GM19035 (cell line): ENCODE results near the gene MAT1A.
"Not testable (repeated sequence)": the region's sequence is repeated elsewhere in the genome, so short reads cannot be mapped to it uniquely, and the experiment has no call there.

ENCODE experiments used
- ATAC-seq: cut with Tn5 transposase; IDR thresholded peaks from one replicate; pipeline ENCODE4 v1.9.1; 2021; ENCODE audit not compliant: unreplicated experiment

Gene MAT1A

DNA sequence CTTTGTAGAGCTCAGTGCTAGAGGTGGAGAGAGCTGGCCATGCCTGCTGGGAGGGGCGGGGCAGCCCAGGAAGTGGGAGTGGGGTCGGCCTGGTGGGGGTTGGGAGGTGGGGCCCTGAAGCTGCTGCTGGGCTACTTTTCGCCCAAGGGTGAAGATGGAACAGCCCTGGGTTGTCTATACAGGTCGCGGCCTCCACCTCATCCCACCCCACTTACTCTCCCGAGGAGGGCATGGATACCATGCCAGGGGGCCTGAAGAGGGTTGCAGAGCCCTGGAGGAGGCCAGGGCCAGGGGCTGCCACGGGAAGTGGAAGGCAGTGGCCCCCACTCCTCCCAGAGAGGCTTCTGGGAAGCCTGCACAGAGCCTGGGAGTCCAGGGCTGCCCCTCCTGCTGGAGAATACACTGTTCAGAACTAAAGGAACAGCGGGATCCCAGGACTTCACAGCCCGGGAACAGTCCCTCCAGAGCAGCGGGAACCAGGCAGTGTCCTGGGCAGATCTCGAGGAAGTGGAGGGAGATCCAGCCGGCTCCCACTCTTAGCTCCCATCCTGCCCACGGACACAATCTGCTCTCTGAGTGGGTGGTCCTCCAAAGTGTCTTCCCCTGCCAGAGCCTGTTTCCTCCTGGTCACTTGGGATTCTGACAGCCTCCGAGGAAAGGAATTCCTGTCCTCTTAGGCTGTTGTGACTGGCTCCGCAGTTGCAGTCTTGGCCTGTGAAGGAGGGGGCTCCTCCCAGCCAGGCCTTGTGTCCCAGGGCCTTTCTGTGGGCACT lies 23.5 kb downstream of the MAT1A start:
- no peak for ATAC-seq

DNA sequence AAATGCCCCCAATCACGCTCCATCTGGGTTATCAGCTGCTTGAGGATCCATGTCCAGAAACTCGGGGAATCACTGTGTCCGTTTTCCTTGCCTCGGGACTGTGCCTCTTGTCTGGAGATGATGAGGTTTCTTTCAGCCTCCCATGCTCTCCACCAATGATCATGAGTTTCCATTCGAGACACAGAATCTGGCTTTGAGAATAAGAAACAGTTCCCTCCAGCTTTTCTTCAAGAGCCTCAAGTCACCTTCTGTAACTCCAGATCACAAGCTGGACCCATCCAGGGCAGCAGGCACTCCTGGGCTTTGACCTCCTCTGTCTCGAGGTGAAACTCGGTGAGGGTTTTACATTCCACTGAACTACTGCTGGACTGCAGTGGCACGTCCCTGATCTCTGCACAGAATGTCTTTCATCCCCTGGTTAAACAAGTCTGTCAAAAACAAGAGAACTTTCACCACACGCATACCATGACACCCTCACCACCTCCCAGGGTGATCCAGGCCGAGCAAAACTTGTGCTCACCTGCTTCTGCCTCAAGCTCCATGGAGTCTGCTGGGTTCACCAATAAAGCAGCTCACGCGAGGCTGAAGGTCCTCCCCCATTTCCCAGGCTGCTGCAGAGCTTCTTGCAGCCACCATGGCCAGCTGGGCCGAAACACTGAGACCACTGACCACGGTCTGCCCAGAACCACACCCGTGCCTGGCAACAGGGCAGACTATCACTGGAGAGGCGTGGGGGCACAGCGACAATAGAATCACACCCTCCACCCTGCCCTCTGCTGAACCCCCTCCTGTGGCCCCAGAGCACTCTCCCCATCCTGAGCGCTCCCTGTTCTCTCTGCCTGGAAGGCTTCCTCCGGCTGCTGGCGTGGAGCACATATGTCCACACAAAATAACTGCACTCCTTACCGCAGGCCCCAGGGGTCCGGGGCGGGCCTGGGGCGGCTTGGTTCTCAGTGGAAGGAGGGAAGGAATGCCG lies 25.1 kb downstream of the MAT1A start:
- ATAC-seq: no peak

- no peak for ATAC-seq
These were observed 28.0 kb downstream of the MAT1A start for GRCh38 chr10:80261316-80262030.

GRCh38 chr10:80260295-80261243 lies 28.9 kb downstream of the MAT1A start:
- no peak for ATAC-seq

GRCh38 chr10:80259405-80259871 lies 30.0 kb downstream of the MAT1A start:
- ATAC-seq: no peak

- not testable (repeated sequence) for ATAC-seq
These were observed 32.7 kb downstream of the MAT1A start for GRCh38 chr10:80256798-80257197.

DNA sequence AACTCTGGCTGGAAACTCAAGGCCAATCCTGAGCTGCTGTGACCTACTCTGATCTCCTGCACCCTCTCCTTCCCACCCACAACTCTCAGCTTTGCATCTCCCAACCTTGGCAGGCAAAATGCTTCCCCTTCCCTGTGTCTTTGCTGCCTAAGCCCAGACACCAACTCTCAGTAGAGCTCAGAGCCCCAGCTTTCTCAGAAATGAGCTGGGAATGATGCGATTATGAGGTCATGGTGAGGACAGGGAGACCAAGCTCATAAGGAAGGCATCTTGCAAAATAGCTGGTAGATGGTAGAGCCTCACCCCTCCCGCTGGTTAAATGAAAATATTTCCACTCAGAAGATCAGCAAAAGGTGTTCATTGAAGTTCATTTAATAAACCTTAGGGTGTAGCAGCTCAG lies 34.7 kb downstream of the MAT1A start:
- not testable (repeated sequence) for ATAC-seq

GRCh38 chr10:80253963-80254271 lies 35.5 kb downstream of the MAT1A start:
- peak; percentile 5 for ATAC-seq

GRCh38 chr10:80253266-80253962 lies 36.0 kb downstream of the MAT1A start:
- ATAC-seq: peak; percentile 83

DNA sequence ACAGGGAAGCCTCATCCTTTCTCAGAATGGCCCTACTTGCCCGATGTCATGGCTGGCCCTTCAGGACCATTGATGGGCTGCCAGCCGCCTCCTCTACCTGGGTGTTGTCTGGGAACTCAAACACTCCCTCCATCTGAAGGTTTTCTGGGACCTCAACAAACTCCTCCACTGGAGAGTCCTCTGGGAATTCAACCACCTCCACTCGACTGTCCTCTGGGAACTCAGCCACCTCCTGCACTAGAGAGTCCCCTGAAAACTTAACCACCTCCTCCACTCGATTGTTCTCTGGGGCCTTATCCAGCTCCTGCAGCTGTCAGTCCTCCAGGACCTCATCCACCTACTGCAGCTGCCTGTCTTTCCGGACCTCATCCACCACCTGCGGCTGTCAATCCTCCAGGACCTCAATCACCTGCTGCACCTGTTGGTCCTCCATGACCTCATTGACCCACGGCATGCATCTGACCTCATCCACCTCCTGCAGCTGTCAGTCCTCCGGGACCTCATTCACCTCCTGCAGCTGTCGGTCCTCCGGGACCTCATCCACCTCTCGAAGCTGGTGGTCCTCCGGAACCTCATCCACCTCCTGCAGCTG lies 37.1 kb downstream of the MAT1A start:
- ATAC-seq: no peak

- ATAC-seq: not testable (repeated sequence)
These were observed 37.7 kb downstream of the MAT1A start for GRCh38 chr10:80251703-80252280.

- ATAC-seq: not testable (repeated sequence)
These were observed 39.1 kb downstream of the MAT1A start for GRCh38 chr10:80250399-80250798.

GRCh38 chr10:80249906-80250305 lies 39.6 kb downstream of the MAT1A start:
- not testable (repeated sequence) for ATAC-seq

DNA sequence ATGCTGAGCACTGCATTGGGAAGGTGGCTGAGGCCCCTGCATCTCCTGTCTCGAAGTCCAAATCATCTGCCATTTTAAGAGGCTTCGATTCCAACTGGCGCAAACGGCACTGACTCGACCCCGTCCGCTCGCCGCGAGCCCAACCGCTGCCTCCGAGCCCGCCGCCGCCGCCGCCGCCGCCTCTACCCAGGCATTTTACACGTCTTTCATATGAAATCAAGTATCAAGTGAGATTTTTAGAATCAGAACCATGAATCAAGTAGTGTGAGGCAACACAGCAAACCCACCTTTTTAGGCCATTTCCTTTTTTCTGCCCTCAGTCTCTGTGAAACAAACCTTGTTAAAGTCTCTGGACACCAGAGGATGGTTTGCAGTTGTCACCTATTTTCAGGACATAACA lies 41.8 kb downstream of the MAT1A start:
- ATAC-seq: not testable (repeated sequence)

DNA sequence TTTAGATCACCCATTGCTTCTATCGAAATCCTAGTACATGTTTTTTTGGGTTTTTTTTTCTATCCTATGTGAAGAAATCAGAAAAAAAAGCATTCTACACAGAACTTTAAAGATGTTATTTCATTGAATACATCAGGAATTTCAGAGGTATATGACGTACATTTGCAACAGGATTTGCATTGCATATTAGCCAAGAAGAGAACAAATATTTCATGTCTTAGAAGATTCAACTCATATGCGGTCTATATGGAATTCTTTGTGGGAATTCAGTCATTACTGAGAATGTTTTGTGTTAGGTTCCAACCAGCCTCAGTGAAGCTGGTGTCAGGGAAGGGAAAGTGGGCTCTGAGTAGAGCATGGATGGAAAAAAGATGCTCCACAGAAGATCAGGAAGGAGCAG lies 45.1 kb downstream of the MAT1A start:
- not testable (repeated sequence) for ATAC-seq

DNA sequence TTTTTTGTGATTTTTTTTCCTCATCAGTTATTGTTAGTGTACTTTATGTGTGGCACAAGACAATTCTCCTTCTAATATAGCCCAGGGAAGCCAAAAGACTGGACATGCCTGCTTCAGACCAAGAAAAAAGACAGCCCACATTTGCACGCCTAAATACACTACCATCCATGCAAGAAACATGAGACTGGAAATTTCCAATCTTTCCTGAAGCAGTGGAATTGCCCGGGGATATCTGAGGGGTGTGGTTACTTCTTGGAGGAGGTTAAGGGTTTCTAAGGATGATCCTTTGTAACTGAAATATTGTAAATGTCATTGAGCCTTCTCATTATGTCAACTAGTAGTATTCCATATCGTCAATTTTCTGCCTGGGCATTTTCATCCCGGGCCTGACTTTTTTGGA lies 47.1 kb downstream of the MAT1A start:
- ATAC-seq: not testable (repeated sequence)

DNA sequence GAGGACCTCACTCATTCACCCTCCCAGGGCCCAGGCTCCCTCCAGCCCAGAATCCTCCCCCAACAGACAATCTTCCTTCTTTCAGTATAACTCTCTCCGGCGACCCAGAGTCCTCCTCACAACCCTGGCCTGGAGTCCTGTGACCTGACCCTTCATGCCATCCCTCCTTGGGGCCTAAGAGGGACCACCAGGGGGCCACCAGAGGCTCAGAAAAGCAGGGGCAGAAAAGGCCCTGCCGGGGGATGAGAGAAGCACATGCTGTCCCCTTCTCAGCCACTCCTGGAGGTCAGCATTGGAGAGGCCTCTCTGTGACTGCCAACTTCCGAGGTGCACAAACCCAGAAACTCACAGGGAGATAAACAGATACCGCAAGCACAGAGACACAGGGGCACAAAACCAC lies 53.0 kb downstream of the MAT1A start:
- ATAC-seq: not testable (repeated sequence)

DNA sequence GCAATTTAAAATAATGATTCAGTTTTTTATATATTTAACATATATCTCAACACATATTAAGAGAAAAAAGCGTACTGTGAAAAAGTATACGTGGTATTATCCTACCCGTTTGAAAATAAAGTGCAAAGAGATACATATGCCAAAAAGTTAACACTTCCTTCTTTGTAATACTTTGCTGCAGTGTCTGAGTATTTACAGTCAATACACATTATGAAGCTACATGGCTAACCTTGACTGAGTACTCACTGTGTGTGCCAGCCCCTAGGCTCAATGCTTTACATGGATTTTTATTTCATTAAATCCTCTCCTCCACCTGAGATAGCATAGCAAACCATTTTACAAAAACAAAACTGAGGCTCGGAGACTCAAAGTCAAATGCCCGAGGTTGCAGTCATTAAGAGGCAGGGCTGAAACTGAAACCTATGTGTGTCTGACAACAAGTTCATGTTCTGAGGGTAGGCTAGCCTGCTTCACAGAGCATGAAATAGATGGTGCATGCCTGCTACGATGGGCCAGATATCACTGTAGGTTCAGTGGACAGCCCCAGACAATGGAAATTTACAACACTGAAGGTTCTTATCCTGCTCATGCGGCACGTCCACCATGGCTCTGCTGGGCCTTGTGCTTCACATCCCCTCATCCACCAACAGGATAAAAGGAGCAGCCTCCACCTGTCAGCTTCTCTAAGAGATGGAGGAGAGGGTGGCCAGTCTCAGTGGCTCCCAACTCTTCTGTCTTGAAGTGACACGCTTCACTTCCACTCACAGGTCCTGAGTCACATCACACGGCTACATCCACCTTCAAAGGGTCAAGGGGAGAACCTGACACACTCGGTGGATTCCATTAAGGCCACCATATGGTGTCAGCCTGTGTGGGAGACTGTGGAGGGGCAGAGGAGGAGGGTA lies 54.9 kb downstream of the MAT1A start:
- peak; percentile 100 for ATAC-seq
